ENCODE data around the gene MYBPC2.
"Not testable (repeated sequence)": the region's sequence is repeated elsewhere in the genome, so short reads cannot be mapped to it uniquely, and the experiment has no call there.

The MYBPC2 gene

DNA sequence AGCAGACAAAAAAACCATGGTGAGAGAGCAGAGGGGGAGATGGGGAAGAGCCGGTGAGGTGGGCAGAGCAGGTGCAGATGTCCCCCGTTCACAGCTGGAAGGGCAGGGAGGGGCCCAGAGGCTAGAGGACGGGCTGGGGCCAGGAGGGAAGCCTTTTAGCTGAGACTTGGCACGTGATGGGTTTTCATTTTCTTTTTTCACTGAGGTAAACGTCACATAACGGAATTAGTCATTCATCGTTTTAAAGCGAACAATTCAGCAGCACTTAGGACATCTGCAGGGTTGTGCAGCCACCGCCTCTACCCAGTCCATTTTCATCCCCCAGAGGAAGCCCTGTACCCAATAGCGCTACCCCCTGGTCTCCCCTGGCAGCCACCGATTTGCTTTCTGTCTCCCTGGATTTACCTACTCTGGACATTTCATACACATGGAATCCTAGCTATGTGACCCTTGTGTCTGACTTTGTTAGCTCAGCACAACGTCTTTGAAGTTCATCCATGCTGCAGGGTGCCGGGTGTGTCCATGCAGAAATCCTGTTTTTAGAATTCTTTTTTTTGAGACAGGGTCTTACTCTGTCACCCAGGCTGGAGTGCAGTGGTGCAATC lies 27.6 kb downstream of the MYBPC2 start:
- DNase-seq, result no peak

DNA sequence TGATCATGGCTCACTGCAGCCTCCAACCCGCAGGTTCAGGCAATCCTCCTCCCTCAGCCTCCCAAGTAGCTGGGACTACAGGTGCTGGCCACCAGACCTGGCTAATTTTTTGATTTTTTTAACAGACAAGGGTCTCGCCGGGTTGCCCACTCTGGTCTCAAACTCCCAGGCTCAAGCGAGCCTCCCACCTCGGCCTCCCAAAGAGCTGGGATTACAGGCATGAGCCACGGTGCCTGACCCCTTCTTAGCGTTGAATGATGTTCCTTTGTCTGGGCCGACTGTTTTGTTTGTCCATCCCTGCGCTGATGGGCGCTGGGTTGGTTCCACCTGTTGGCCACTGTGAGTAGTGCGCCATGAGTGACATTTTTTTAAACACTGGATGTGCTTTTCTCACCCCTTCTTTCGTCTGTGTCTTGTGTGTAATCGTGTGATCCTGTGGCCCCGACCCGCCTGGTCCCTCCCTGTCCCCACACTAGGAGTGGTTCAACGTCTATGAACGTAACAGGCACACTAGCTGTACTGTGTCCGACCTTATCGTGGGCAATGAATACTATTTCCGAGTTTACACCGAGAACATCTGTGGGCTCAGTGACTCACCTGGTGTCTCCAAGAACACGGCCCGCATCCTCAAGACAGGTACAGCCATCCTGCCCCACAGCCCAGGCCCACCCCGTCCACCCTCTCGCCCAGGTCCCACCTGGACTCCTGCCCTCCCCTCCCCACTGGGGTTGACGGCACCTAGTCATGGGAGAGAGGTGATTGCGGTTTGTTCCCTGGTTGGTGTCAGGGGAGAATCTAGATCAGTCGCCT lies 28.6 kb downstream of the MYBPC2 start:
- DNase-seq, result peak; percentile 36

GRCh38 chr19:50462970-50463369 lies 30.3 kb downstream of the MYBPC2 start:
- DNase-seq, result no peak

DNA sequence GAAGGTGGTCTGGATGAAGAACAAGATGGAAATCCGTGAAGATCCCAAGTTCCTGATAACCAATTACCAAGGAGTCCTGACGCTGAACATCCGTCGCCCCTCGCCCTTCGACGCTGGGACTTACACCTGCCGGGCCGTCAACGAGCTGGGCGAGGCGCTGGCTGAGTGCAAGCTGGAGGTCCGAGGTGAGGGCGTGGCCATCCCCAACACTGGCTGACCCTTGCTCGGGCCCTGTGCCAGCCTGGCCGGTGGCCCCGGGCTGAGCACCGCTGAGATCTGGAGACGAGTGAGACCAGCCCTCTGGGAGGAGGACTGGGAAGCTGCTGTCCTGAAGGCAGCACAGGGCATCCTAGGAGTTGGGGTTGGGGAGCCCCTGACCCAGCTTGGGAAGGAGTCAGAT lies 31.7 kb downstream of the MYBPC2 start:
- DNase-seq, result no peak

- no peak for DNase-seq
These were observed 32.3 kb downstream of the MYBPC2 start for GRCh38 chr19:50465000-50465399.

DNA sequence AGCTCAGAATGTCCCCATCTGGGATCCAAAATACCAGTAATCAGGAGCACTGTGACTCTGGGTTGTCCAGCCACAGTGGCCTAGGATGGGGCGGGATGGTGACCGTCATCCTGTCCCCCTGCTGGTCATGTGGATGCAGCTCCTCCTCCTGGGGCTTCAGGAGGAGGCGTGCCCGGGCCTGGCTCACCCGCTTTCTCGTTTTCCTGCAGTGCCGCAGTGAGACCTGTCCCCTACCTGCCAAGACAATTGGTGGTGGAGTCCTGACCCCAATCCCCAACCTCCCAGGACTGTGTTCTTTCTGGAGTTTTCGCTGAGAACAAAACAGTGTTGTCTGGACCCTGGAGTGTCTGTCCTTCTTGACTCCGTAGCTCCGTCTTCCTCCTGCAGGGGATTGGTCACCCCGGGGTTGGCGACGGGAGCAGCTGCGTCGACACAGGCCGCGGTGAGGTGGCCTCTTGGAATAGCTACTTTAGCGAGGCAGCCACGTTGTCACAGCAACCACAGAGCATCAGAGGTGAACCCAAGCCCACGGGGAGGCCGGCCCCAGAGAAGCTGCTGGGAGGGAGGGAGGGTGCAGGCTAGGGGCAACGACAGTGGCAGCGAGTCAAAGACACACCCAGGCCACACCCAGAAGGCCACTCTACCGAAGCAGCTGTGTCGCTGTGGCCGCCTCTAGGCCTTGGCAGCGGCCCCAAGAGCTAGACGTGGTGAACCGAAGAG lies 33.5 kb downstream of the MYBPC2 start:
- no peak for DNase-seq

GRCh38 chr19:50466706-50467039 lies 34.0 kb downstream of the MYBPC2 start:
- DNase-seq, result no peak

- DNase-seq, result no peak
These were observed 34.9 kb downstream of the MYBPC2 start for GRCh38 chr19:50467566-50467965.

- no peak for DNase-seq
These were observed 36.1 kb downstream of the MYBPC2 start for GRCh38 chr19:50468818-50469217.

GRCh38 chr19:50473336-50473735 lies 40.6 kb downstream of the MYBPC2 start:
- not testable (repeated sequence) for DNase-seq

- DNase-seq, result no peak
These were observed 42.4 kb downstream of the MYBPC2 start for GRCh38 chr19:50475101-50475568.

GRCh38 chr19:50475736-50476223 lies 43.1 kb downstream of the MYBPC2 start:
- DNase-seq, result no peak

- peak; percentile 73 for DNase-seq
These were observed 43.7 kb downstream of the MYBPC2 start, which contains the start of the genes EMC10 and GARIN5A for GRCh38 chr19:50476224-50476906. Gene EMC10 (plus strand): TSS chr19:50476507. CDS start chr19:50476545, 38 bp downstream. Gene GARIN5A (minus strand): TSS chr19:50476848. CDS start chr19:50476388, 460 bp downstream.

DNA sequence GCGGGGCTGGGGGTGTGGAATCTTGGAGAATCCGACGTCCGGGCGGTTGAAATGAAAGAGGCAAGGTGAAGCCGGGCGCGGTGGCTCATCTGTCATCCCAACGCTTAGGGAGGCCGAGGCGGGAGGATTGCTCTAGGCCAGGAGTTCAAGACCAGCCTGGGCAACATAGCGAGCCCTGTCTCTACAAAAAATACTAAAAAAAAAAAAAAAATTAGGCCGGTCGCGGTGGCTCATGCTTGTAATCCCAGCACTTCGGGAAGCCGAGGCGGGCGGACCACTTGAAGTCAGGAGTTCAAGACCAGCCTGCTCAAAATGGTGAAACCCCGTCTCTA lies 44.2 kb downstream of the MYBPC2 start:
- no peak for DNase-seq

DNA sequence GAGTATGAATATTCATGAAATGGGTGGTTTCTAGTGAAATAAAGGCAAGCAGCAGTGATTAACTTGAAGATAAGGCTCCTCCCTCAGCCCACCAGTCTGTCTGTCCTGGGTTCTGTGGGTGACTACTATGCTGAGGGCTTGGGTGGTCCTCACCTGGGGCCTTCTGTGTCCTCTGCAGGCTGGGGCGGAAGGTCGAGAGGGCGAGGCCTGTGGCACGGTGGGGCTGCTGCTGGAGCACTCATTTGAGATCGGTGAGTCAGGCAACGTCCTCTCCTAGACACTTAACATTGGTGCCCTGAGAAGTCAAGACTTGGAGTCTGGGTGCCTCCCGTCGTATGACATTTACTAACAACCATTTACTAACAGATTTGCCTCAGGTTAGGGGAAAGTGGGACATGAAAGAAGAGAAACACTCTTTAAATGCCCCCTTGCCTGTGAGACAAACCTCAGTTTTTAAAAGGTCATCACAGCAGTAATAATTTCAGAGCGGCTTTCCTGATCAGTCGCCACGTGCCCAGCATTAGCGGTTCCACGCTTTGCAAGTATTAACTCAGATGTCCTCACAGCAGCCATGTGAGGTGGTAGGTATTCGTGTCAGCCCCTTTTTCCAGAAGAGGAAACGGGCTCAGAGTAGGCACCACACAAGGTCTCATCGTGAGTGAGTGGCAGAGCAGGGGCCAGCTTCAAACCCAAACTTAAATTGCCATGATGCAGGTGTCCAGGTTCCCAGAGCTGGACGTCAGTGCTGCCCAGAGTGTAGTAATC lies 45.2 kb downstream of the MYBPC2 start:
- DNase-seq, result no peak

DNA sequence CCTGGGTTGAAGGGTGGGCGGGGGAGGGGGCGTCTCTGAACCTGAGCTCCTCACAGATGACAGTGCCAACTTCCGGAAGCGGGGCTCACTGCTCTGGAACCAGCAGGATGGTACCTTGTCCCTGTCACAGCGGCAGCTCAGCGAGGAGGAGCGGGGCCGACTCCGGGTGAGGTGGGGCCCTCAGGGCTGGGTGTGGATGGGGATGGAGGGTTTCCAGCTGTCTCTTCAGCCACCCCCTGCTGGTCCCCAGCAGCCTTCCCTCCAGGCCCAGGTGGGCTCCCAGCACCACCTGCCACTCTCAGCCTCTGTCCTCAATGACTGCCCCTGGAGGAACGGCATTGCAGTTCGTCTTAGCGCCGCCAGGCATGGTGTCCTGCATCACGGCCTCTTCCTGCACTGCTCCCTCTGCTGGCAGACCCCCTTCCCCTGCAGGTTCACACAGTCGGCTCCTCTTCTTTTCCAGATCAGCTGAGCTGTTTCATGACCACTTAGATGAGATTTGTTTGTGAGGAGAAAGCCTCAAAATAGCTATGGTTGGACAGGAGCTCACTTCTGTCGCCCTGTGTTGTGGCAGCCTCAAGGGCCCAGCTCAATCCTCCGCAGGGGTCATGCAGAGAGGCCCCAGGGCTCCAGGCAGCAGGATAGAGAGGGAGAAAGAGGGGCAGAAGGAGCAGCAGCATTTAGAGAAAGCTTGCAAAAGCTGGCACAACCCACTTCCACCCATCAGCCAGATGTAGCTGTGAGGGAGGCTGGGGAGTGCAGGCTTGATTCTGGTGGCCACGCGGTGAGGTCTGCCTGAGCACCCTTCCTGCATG lies 46.4 kb downstream of the MYBPC2 start:
- no peak for DNase-seq

GRCh38 chr19:50479761-50480251 lies 47.1 kb downstream of the MYBPC2 start:
- DNase-seq, result no peak

- no peak for DNase-seq
These were observed 47.8 kb downstream of the MYBPC2 start for GRCh38 chr19:50480281-50481111.

- no peak for DNase-seq
These were observed 48.9 kb downstream of the MYBPC2 start for GRCh38 chr19:50481351-50482149.

Data from NCI-H1694 treated with DMSO at 0.1 percent for 48 hours (cell line).